ENCODE measurements around the gene THRA.
A peak's percentile ranks its signal among the peaks of the same experiment; 100 is the strongest.

The THRA gene

GRCh38 chr17:40026816-40027613 is 35.8 kb upstream of the THRA start:
- DNase-seq = peak; percentile 41 to 78 (median 76)

- DNase-seq = no peak
Measured at GRCh38 chr17:40027614-40028012, 35.2 kb upstream of the THRA start.

- no peak for DNase-seq
Measured at GRCh38 chr17:40028595-40028994, 34.2 kb upstream of the THRA start.

GRCh38 chr17:40031706-40032105 is 31.1 kb upstream of the THRA start:
- DNase-seq = no peak

- DNase-seq = no peak
Measured at GRCh38 chr17:40032322-40033320, 30.1 kb upstream of the THRA start.

- no peak for DNase-seq
Measured at GRCh38 chr17:40033339-40033738, 29.4 kb upstream of the THRA start.

- no peak for DNase-seq
Measured at GRCh38 chr17:40034426-40035161, 28.2 kb upstream of the THRA start.

GRCh38 chr17:40035162-40035559 is 27.6 kb upstream of the THRA start:
- DNase-seq = no peak

GRCh38 chr17:40038882-40039513 is 23.8 kb upstream of the THRA start:
- peak in 1 of 3 experiments; percentile 47 for DNase-seq

GRCh38 chr17:40041196-40041595 is 21.6 kb upstream of the THRA start:
- no peak for DNase-seq

GRCh38 chr17:40056379-40057015 is 6.3 kb upstream of the THRA start:
- no peak for DNase-seq

- DNase-seq = no peak
Measured at GRCh38 chr17:40058186-40058784, 4.5 kb upstream of the THRA start.

- DNase-seq = no peak
Measured at GRCh38 chr17:40058865-40059264, 3.9 kb upstream of the THRA start.

- no peak for DNase-seq
Measured at GRCh38 chr17:40059729-40060475, 2.9 kb upstream of the THRA start.

GRCh38 chr17:40060887-40061608 is 1.7 kb upstream of the THRA start:
- no peak for DNase-seq

GRCh38 chr17:40061609-40062038 is 1.1 kb upstream of the THRA start:
- peak in 2 of 3 experiments; percentile 34 to 44 for DNase-seq

- DNase-seq = peak; percentile 44 to 67 (median 63)
Measured at GRCh38 chr17:40063187-40063771, 514 bp downstream of the THRA start.

- no peak for DNase-seq
Measured at GRCh38 chr17:40063901-40064531, 1.3 kb downstream of the THRA start.

All from NCI-H1417 (cell line).